Neural crest cell (in vitro differentiated cells): ENCODE results near the gene TLE3. TPM values are rescaled to one million over a fixed set of nuclear protein-coding genes. Genes with fewer than 3 reads are reported as not detected.
A peak's percentile ranks its signal among the peaks of the same experiment; 100 is the strongest.

Experiments
- DNase-seq: peaks from one replicate; pipeline ENCODE4 v3.0.0; 2021; ENCODE audit warnings: low read depth, mixed read lengths, low spot score
- H3K27ac Mint-ChIP-seq: one replicate; pipeline ENCODE4 v1.8.0; 2021; ENCODE audit warnings: mild to moderate bottlenecking, mixed read lengths; ENCODE audit not compliant: unreplicated experiment
- H3K27me3 Mint-ChIP-seq: 2 replicates; pipeline ENCODE4 v1.8.0; 2021; ENCODE audit warnings: low read depth, mild to moderate bottlenecking, mixed read lengths
- H3K36me3 Mint-ChIP-seq: 2 replicates; pipeline ENCODE4 v1.8.0; 2021; ENCODE audit warnings: low read depth, mild to moderate bottlenecking, mixed read lengths
- H3K4me1 Mint-ChIP-seq: 2 replicates; pipeline ENCODE4 v1.8.0; 2021; ENCODE audit warnings: mixed read lengths
- H3K4me3 Mint-ChIP-seq: one replicate; pipeline ENCODE4 v1.8.0; 2021; ENCODE audit warnings: mild to moderate bottlenecking, mixed read lengths
- H3K9me3 Mint-ChIP-seq: 2 replicates; pipeline ENCODE4 v1.8.0; 2021; ENCODE audit warnings: mixed read lengths
- total RNA-seq: library from RNA; stranded (reverse); gene quantifications from 2 replicates; pipeline ENCODE4 v1.2.1, GENCODE V29; 2021
- TF ChIP-seq, protein P1 (sequence below): fragments of 200-600 bp; sonication (generic); conservative IDR thresholded peaks from 2 replicates; pipeline ENCODE4 v1.5.0; 2021; ENCODE audit warnings: antibody characterized with exemption, mild to moderate bottlenecking

Gene TLE3
- total RNA-seq, 1 donor from 2014 or later = 89.9 TPM

DNA sequence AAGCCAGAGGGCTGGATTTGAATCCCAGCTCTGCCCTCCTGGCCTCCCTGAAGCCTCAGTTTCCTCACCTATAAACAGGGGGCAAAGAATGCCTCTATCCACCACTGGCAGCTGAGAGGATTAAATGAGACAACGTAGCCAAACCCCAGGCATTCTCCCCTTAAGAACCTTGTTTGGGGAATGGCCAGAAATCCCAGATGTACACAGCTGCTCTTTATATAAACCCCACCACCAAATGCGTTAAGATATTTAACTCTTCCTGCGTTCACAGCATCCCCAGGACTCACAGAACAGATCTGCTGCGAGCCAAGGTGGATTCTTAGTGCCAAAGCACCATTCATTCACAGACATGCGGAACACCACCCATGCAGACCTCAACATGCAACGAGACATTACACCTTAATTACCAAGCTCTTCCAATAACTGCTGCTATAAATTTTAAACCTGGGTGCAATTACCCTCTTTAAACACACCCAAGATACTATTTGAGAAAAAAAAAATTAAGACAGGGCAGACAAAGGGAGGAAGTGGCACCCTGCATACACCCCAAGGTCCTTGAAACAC lies 5.2 kb downstream of the TLE3 start:
- DNase-seq = no peak
- Mint-ChIP-seq H3K27me3 (peaks cover 36% of the 10 kb centered on the region), H3K4me1 (peaks cover 75% of the 10 kb centered on the region), H3K9me3 (no peaks in the 10 kb centered on the region), H3K36me3 (peaks cover 2% of the 10 kb centered on the region), H3K27ac (no peak overlapping the region), H3K4me3 (peak overlapping the region; percentile 57)
- TF ChIP-seq, protein P1, sequence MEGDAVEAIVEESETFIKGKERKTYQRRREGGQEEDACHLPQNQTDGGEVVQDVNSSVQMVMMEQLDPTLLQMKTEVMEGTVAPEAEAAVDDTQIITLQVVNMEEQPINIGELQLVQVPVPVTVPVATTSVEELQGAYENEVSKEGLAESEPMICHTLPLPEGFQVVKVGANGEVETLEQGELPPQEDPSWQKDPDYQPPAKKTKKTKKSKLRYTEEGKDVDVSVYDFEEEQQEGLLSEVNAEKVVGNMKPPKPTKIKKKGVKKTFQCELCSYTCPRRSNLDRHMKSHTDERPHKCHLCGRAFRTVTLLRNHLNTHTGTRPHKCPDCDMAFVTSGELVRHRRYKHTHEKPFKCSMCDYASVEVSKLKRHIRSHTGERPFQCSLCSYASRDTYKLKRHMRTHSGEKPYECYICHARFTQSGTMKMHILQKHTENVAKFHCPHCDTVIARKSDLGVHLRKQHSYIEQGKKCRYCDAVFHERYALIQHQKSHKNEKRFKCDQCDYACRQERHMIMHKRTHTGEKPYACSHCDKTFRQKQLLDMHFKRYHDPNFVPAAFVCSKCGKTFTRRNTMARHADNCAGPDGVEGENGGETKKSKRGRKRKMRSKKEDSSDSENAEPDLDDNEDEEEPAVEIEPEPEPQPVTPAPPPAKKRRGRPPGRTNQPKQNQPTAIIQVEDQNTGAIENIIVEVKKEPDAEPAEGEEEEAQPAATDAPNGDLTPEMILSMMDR = no peak

DNA sequence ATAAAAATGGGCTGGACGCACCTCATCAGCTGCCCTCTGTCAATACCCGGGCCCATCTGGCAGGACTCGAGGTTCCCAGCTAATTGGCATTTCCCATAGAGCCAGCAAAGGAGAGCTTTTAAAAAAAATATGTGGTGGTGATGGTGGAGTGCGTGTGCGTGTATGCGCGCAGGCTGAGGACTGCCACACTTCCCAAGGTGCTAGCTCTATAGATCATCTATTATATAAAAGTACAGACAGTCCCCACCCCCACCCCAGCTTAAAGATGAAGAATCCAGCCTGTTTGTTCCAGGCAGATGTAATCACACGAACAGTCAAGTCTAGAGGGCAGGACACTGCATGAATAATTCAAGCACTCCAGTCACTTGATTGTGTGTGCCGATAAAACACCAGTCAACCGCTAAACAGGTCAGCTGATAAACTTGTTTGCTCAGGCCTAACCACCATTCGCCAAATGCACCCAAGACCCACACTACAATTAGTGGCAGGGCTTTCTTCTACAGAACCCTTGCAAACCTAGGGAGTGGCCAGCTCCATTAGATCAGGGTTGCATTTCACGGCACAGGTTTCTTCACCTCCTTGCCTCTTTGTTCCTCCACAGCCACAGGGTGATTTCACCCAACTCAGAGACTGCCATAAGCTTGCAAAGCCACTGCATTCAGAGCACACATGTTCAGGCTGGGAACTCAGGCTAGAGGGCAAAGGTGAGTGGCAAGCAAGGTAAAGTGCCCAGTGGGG lies 5.8 kb downstream of the TLE3 start:
- peak overlapping the region; percentile 57 for H3K4me3 Mint-ChIP-seq
- H3K36me3 Mint-ChIP-seq = peaks cover 4% of the 10 kb centered on the region
- TF ChIP-seq, protein P1 = no peak

DNA sequence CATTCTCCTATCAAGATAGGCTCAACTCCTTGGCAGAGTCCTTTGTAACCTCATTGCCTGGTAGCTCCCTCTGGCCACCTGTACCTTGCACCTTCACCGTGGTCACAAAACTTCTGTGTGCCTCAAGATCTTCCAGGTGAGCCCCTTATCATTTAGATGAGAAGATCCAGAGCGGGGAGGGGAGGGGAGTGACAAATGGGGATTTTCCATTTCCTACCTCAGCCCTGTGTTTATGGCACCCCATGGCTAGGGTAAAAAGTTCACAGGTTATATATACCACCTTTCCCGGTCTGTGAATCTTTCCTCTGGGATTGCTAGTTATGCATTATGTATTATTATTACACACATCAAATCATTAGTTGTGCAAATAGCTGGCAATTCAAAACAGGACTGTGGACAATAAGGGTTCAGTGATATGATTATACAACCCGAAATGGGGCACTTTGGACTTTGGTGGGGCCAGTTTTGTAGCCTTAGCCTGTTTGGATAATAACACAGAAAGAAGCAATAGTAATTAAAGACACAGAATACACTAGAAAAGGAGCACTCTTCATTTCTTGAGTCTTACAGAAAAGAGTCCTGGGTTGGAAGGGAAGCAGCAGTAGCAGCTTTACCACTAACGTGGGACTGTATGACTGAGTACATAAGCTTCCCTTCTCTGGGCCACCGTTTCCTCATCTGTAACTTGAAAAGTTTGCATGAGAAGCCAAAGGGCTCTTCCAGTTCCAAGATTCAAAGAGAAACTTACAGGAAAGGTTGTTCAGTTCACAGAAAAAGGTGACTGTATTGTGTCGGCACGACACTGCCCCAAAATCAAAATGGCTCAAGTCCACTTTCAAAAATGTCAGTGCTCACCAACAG lies 7.1 kb downstream of the TLE3 start:
- TF ChIP-seq, protein P1 = no peak
- DNase-seq = no peak
- H3K36me3 Mint-ChIP-seq = peaks cover 14% of the 10 kb centered on the region
- peak overlapping the region; percentile 57 for H3K4me3 Mint-ChIP-seq
- H3K27me3 Mint-ChIP-seq = peaks cover 43% of the 10 kb centered on the region
- H3K4me1 Mint-ChIP-seq = peaks cover 90% of the 10 kb centered on the region
- no peaks in the 10 kb centered on the region for H3K9me3 Mint-ChIP-seq
- no peak overlapping the region for H3K27ac Mint-ChIP-seq

More for the DNA sequence above, 5.8 kb downstream of the TLE3 start:
- Mint-ChIP-seq H3K9me3 (no peaks in the 10 kb centered on the region), H3K27me3 (peaks cover 39% of the 10 kb centered on the region), H3K27ac (no peak overlapping the region), H3K4me1 (peaks cover 80% of the 10 kb centered on the region)
- DNase-seq = no peak

DNA sequence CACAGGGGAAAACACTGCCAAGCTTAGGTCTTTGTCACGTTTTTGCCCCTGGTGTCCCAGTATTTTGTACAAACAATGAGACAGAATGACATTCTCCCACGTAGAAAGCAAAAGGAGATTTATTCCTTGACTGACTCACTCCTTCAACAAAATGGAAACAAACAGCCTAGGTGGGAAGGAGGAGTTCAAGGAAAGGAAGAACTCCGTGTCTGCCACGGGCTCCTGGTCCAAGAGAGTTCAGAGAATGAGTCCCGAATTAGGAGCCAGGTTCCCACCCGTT lies 8.1 kb downstream of the TLE3 start:
- H3K4me3 Mint-ChIP-seq = peak overlapping the region; percentile 73
- H3K27me3 Mint-ChIP-seq = peaks cover 37% of the 10 kb centered on the region
- peaks cover 18% of the 10 kb centered on the region for H3K36me3 Mint-ChIP-seq
- no peaks in the 10 kb centered on the region for H3K9me3 Mint-ChIP-seq
- no peak overlapping the region for H3K27ac Mint-ChIP-seq
- H3K4me1 Mint-ChIP-seq = peaks cover 83% of the 10 kb centered on the region
- TF ChIP-seq, protein P1 = no peak
- no peak for DNase-seq

DNA sequence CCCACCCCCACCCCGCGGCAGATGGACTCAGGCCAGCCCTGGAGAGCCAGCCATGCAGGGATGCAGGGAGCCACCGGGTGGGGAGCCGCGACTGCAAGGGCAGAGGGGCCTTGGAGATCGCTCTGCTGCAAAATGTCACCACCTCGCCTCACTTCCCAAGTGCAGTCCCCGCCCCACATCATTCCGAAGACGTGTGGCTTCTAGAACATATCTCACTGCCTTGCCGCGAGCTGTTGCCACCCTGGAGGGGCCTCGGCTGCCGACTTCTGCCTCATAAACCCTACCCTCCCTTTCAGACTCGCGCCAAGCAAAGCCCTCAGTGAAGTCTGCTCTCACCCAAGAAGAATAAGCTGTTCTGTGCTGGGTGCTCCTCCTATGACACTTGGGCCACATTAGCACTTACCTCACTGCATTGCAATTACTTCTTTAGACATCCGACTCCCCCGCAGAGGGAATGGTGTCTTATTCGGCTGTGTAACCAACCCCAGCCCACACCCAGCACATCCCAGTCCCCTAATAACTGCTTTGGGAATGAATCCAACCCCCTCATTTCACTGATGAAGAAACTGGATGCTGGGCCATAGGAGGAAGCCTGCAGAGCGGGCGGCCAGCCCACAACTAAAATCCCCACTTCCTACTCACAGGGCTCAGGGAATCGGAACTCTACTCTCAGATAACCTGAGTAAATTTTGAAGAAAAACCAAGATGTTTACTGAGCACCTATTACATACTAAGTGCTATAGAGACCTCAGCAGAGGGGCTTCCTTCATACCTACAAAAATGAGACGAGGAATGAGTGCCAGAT lies 8.6 kb downstream of the TLE3 start:
- peak overlapping the region; percentile 11 for H3K4me3 Mint-ChIP-seq
- DNase-seq = no peak
- H3K4me1 Mint-ChIP-seq = peaks cover 83% of the 10 kb centered on the region
- peaks cover 18% of the 10 kb centered on the region for H3K36me3 Mint-ChIP-seq
- H3K9me3 Mint-ChIP-seq = no peaks in the 10 kb centered on the region
- H3K27ac Mint-ChIP-seq = no peak overlapping the region
- H3K27me3 Mint-ChIP-seq = peaks cover 33% of the 10 kb centered on the region
- TF ChIP-seq, protein P1 = no peak
